Prostate gland (tissue), 2 donors: ENCODE results near the gene TNS1.

ENCODE experiments used
- CTCF ChIP-seq, 4 experiments: fragments of 200-600 bp in 2 of 4; fragments of 450-650 bp in 2 of 4; sonication (generic) in 2 of 4; IDR thresholded peaks; 1 replicate in 3 of 4; 2 replicates in 1 of 4; pipeline ENCODE4 v1.5.1; 2016 to 2019; ENCODE audit warnings: antibody characterized with exemption in 4 of 4, mild to moderate bottlenecking in 2 of 4, moderate library complexity in 2 of 4
- POLR2A ChIP-seq: fragments of 450-650 bp; IDR thresholded peaks from one replicate; pipeline ENCODE4 v1.6.1; 2016; ENCODE audit warnings: antibody characterized with exemption, mild to moderate bottlenecking
- POLR2AphosphoS5 ChIP-seq: sonication (generic); formaldehyde crosslinking; IDR thresholded peaks from one replicate; pipeline ENCODE4 v1.6.1; 2017; ENCODE audit warnings: antibody characterized with exemption

- TF ChIP-seq CTCF (IDR thresholded peaks at IDR 0.05) (no peak), POLR2A (no peak), POLR2AphosphoS5 (no peak)
These were observed 33.2 kb downstream of the TNS1 start for GRCh38 chr2:217969588-217969987.
